ENCODE measurements around the gene APP.

GRCh38 chr21:26119906-26120305 is 50.7 kb downstream of the APP start:
- no peak for TF ChIP-seq CTCF (IDR thresholded peaks at IDR 0.05)
- no peak for TF ChIP-seq POLR2A (IDR thresholded peaks at IDR 0.05)
